ENCODE data around the gene NCBP3. TPM values are rescaled to one million over a fixed set of nuclear protein-coding genes. Genes with fewer than 3 reads are reported as not detected.

Gene NCBP3
- total RNA-seq, 2 donors from 2014 or later, result 23.4 to 34.2 TPM

DNA sequence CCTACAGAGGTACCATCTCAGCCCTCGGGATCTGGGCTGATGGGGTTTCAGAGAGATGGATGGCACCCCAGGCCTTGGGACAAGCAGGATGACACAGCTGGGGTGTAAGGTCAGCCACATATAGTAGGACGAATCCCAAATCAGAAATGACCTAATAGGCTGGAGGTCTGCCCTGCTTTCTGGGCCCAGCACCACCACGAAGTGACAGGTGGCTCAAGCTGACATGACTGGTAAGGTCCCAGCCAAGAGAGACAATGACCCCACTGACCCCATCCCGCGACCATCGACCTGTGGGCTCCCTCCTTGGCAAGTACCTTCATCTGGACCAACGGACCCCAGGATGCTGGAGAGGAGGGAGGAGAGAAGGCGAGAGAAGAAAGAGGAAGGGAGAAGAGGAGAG is 31.2 kb upstream of the NCBP3 start:
- H3K27ac ChIP-seq, result no peak overlapping the region
- peaks cover 0 to under 1% of the 10 kb centered on the region in 2 donors for H3K36me3 ChIP-seq (replicated peaks in 1 of 2; ENCODE audit: insufficient read depth in 1 of 2, low read depth in 2 of 2)
- WGBS, 2 donors, result 75 to 81% methylated on average over 8 of the region's 8 CpGs

DNA sequence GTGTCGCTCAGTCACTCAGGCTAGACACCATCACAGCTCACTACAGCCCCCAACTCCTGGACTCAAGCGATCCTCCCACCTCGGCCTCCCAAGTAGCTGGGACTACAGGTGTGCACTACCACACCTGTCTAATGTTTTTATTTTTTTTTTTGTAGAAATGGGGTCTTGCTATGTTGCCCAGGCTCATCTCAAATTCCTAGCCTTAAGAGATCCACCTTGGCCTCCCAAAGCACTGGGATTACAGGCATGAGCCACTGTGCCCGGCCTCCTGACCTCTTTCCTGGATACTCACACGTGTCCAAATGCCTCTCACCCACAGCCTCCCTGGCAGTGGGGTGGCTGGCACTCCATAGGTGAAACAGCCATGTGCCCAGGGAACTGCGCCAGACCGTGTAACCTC is 29.3 kb upstream of the NCBP3 start:
- DNase-seq (no peak), ATAC-seq (no peak)
- Histone ChIP-seq H3K36me3 (replicated peaks in 1 of 2; ENCODE audit: insufficient read depth in 1 of 2, low read depth in 2 of 2) (peaks cover 0 to 2% of the 10 kb centered on the region in 2 donors), H3K27ac (no peak overlapping the region), H3K4me3 (no peak overlapping the region), H3K9me3 (no peaks in the 10 kb centered on the region), H3K27me3 (no peaks in the 10 kb centered on the region), H3K4me1 (no peaks in the 10 kb centered on the region)
- intact Hi-C loops (cut with DNase I), result no loop called here
- TF ChIP-seq, protein P1, sequence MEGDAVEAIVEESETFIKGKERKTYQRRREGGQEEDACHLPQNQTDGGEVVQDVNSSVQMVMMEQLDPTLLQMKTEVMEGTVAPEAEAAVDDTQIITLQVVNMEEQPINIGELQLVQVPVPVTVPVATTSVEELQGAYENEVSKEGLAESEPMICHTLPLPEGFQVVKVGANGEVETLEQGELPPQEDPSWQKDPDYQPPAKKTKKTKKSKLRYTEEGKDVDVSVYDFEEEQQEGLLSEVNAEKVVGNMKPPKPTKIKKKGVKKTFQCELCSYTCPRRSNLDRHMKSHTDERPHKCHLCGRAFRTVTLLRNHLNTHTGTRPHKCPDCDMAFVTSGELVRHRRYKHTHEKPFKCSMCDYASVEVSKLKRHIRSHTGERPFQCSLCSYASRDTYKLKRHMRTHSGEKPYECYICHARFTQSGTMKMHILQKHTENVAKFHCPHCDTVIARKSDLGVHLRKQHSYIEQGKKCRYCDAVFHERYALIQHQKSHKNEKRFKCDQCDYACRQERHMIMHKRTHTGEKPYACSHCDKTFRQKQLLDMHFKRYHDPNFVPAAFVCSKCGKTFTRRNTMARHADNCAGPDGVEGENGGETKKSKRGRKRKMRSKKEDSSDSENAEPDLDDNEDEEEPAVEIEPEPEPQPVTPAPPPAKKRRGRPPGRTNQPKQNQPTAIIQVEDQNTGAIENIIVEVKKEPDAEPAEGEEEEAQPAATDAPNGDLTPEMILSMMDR (IDR thresholded peaks at IDR 0.05), result no peak
- no peak for TF ChIP-seq POLR2A (IDR thresholded peaks at IDR 0.05)
- 89 to 95% methylated on average over 7 of the region's 7 CpGs for WGBS, 2 donors

More for the DNA sequence above, 31.2 kb upstream of the NCBP3 start:
- H3K9me3 ChIP-seq, result no peaks in the 10 kb centered on the region
- no peaks in the 10 kb centered on the region for H3K4me1 ChIP-seq
- DNase-seq, result no peak
- H3K27me3 ChIP-seq, result no peaks in the 10 kb centered on the region
- H3K4me3 ChIP-seq, result no peak overlapping the region
- no peak for ATAC-seq
- TF ChIP-seq, protein P1 (IDR thresholded peaks at IDR 0.05), result no peak
- TF ChIP-seq POLR2A (IDR thresholded peaks at IDR 0.05), result no peak
- intact Hi-C loops (cut with DNase I), result no loop called here

DNA sequence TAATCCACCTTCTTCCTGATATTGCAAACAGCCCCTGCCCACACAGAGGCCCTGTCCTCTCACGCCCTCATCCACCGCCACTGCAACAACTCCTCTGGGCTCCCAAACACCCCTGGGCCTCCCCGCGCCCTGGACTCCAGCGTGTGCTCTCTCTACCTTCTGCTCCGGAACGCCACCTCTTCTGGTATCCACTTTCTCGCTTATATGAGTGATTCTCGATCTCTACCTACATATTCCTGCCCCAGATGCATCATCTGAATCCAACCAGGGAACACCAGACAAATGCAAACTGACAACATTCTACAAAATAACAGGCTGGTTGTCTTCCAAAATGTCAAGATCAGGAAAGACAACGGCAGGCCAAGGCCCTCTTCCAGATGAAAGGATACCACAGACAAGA is 27.8 kb upstream of the NCBP3 start:
- DNase-seq, result no peak
- H3K27ac ChIP-seq, result no peak overlapping the region
- intact Hi-C loops (cut with DNase I), result no loop called here
- no peaks in the 10 kb centered on the region for H3K4me1 ChIP-seq
- no peak for TF ChIP-seq POLR2A (IDR thresholded peaks at IDR 0.05)
- TF ChIP-seq, protein P1 (IDR thresholded peaks at IDR 0.05), result no peak
- peaks cover 0 to 2% of the 10 kb centered on the region in 2 donors for H3K36me3 ChIP-seq (replicated peaks in 1 of 2; ENCODE audit: insufficient read depth in 1 of 2, low read depth in 2 of 2)
- H3K4me3 ChIP-seq, result no peak overlapping the region
- H3K27me3 ChIP-seq, result no peaks in the 10 kb centered on the region
- no peaks in the 10 kb centered on the region for H3K9me3 ChIP-seq
- 91 to 93% methylated on average over 10 of the region's 10 CpGs for WGBS, 2 donors
- no peak for ATAC-seq

DNA sequence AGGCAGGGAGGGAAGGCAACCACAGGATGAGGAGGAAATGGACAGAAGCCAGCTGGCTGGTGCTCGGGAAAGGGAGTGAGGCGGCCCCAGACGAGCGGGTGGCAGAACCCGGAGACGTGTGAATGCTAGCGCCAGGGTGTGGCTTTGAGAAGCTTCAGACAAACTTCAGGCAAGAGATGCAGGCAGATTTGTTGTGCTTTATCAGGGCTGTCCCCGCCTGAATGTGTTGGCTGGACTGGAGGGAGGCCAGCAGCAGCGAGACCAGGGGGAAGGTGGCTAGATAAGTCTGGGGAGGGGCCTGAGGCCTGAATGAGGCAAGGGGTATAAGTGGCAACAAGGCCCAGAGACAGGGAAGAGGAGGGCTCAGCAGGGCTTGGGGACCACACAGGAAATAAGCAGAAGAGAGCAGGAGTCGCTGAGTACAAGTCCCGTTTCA is 24.8 kb upstream of the NCBP3 start:
- TF ChIP-seq, protein P1 (IDR thresholded peaks at IDR 0.05), result no peak
- no peak for TF ChIP-seq POLR2A (IDR thresholded peaks at IDR 0.05)
- no peak overlapping the region for H3K4me3 ChIP-seq
- H3K4me1 ChIP-seq, result no peaks in the 10 kb centered on the region
- intact Hi-C loops (cut with DNase I), result no loop called here
- DNase-seq, result peak in 1 of 4 donors; percentile 32
- WGBS, 2 donors, result 50 to 65% methylated on average over 10 to 11 of the region's 11 CpGs
- peaks cover 0 to 2% of the 10 kb centered on the region in 2 donors for H3K36me3 ChIP-seq (replicated peaks in 1 of 2; ENCODE audit: insufficient read depth in 1 of 2, low read depth in 2 of 2)
- H3K27ac ChIP-seq, result no peak overlapping the region
- H3K27me3 ChIP-seq, result no peaks in the 10 kb centered on the region
- H3K9me3 ChIP-seq, result no peaks in the 10 kb centered on the region
- ATAC-seq, result peak; percentile 39

DNA sequence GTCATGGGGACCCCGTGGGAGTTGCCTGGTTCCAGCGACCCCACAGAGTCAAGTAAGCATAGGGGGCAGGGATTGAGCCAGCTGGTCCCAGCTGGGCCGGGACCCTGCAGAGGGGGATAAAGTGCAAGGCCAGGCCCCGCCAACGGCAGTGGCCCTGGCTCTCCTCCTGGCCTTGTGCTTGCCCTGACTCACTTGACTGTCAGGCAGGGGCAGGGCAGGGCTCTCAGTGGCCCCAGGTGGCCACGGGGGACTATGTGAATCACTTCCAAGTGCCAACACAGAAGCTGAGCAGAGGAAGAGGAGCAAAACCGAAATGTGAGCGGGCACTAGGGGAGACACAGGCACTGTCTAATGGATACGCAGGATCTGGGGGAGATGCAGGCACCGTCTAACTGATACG is 21.6 kb upstream of the NCBP3 start:
- Histone ChIP-seq H3K36me3 (replicated peaks in 1 of 2; ENCODE audit: insufficient read depth in 1 of 2, low read depth in 2 of 2) (peaks cover 0 to 2% of the 10 kb centered on the region in 2 donors), H3K9me3 (no peaks in the 10 kb centered on the region), H3K27ac (no peak overlapping the region), H3K27me3 (no peaks in the 10 kb centered on the region), H3K4me1 (no peaks in the 10 kb centered on the region), H3K4me3 (no peak overlapping the region)
- TF ChIP-seq, protein P1 (IDR thresholded peaks at IDR 0.05), result no peak
- no peak for TF ChIP-seq POLR2A (IDR thresholded peaks at IDR 0.05)
- ATAC-seq (no peak), DNase-seq (no peak)
- intact Hi-C loops (cut with DNase I), result no loop called here
- 70 to 80% methylated on average over 11 of the region's 11 CpGs for WGBS, 2 donors

Data from body of pancreas (tissue), 4 donors.